ENCODE data around the gene ARAP2.

Gene ARAP2

GRCh38 chr4:36286481-36286871 lies 42.2 kb upstream of the ARAP2 start:
- H3K4me3 ChIP-seq (ENCODE audit: low read depth, low read length): no peak overlapping the region
- no peaks in the 10 kb centered on the region for H3K36me3 ChIP-seq (ENCODE audit: control insufficient read depth in 2 of 2, insufficient read depth in 1 of 2, low read length in 2 of 2)
- no peak for TF ChIP-seq ZNF133 (tag by site-specific recombination; IDR thresholded peaks at IDR 0.05)
- TF ChIP-seq ZNF362 (tag by site-specific recombination; IDR thresholded peaks at IDR 0.05): no peak
- TF ChIP-seq ZSCAN16 (tag by site-specific recombination; IDR thresholded peaks at IDR 0.05): no peak
- no peak for TF ChIP-seq INSM2 (tag by site-specific recombination; IDR thresholded peaks at IDR 0.05)
- TF ChIP-seq ZNF202 (tag by site-specific recombination; IDR thresholded peaks at IDR 0.05; ENCODE audit: borderline replicate concordance): no peak
- no peak for TF ChIP-seq ZNF157 (tag by site-specific recombination; IDR thresholded peaks at IDR 0.05)
- TF ChIP-seq, protein P1, sequence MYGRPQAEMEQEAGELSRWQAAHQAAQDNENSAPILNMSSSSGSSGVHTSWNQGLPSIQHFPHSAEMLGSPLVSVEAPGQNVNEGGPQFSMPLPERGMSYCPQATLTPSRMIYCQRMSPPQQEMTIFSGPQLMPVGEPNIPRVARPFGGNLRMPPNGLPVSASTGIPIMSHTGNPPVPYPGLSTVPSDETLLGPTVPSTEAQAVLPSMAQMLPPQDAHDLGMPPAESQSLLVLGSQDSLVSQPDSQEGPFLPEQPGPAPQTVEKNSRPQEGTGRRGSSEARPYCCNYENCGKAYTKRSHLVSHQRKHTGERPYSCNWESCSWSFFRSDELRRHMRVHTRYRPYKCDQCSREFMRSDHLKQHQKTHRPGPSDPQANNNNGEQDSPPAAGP (tag by site-specific recombination; IDR thresholded peaks at IDR 0.05): no peak
- no peak for TF ChIP-seq ZNF175 (tag by site-specific recombination; IDR thresholded peaks at IDR 0.05)
- TF ChIP-seq ZNF350 (tag by site-specific recombination; IDR thresholded peaks at IDR 0.05): no peak
- no peak for TF ChIP-seq ZNF239 (tag by site-specific recombination; IDR thresholded peaks at IDR 0.05)
- no peak for TF ChIP-seq ZNF585B (tag by site-specific recombination; IDR thresholded peaks at IDR 0.05)
- TF ChIP-seq PRDM1 (tag by site-specific recombination; IDR thresholded peaks at IDR 0.05): no peak
- no peak for TF ChIP-seq ZXDB (tag by site-specific recombination; IDR thresholded peaks at IDR 0.05)
- ChIA-PET CTCF (no interaction called here), POLR2A (no interaction called here)
- no peaks in the 10 kb centered on the region for H3K9me3 ChIP-seq (ENCODE audit: control insufficient read depth, insufficient read depth, low read depth, low read length)
- H3K27ac ChIP-seq (ENCODE audit: extremely low read depth, low read depth, low read length): no peak overlapping the region
- no peaks in the 10 kb centered on the region for H3K4me1 ChIP-seq (ENCODE audit: control insufficient read depth, insufficient read depth, low read length)

GRCh38 chr4:36285784-36286480 lies 41.6 kb upstream of the ARAP2 start:
- ChIA-PET CTCF (interaction anchor here (0.7 kb wide), 1 partner anchor 47 kb away, joined by 4 read pairs; no protein-coding TSS in a partner anchor), POLR2A (no interaction called here)
- Histone ChIP-seq H3K4me3 (ENCODE audit: low read depth, low read length) (no peak overlapping the region), H3K36me3 (ENCODE audit: control insufficient read depth in 2 of 2, insufficient read depth in 1 of 2, low read length in 2 of 2) (no peaks in the 10 kb centered on the region), H3K4me1 (ENCODE audit: control insufficient read depth, insufficient read depth, low read length) (no peaks in the 10 kb centered on the region), H3K9me3 (ENCODE audit: control insufficient read depth, insufficient read depth, low read depth, low read length) (no peaks in the 10 kb centered on the region), H3K27ac (ENCODE audit: extremely low read depth, low read depth, low read length) (no peak overlapping the region)
- TF ChIP-seq ZFP37 (tag by site-specific recombination; IDR thresholded peaks at IDR 0.05) (no peak), WT1 (tag by site-specific recombination; IDR thresholded peaks at IDR 0.05) (no peak), ZFP41 (tag by site-specific recombination; IDR thresholded peaks at IDR 0.05; ENCODE audit: borderline replicate concordance) (no peak), ZNF792 (tag by site-specific recombination; IDR thresholded peaks at IDR 0.05) (no peak), ZNF423 (tag by site-specific recombination; IDR thresholded peaks at IDR 0.05) (no peak)

- CTCF ChIA-PET: interaction anchor here (0.6 kb wide), 1 partner anchor 66 kb away, joined by 3 read pairs; no protein-coding TSS in a partner anchor
- POLR2A ChIA-PET: no interaction called here
- TF ChIP-seq ZNF658 (tag by site-specific recombination; IDR thresholded peaks at IDR 0.05) (no peak), IKZF3 (tag by site-specific recombination; IDR thresholded peaks at IDR 0.05) (no peak), ZXDB (tag by site-specific recombination; IDR thresholded peaks at IDR 0.05) (no peak), ZNF548 (tag by site-specific recombination; IDR thresholded peaks at IDR 0.05) (no peak), SP2 (tag by site-specific recombination; IDR thresholded peaks at IDR 0.05) (no peak), ZNF114 (tag by site-specific recombination; IDR thresholded peaks at IDR 0.05) (no peak), ZBTB6 (tag by site-specific recombination; IDR thresholded peaks at IDR 0.05) (no peak), ZNF248 (tag by site-specific recombination; IDR thresholded peaks at IDR 0.05) (no peak)
- TF ChIP-seq, protein P2, sequence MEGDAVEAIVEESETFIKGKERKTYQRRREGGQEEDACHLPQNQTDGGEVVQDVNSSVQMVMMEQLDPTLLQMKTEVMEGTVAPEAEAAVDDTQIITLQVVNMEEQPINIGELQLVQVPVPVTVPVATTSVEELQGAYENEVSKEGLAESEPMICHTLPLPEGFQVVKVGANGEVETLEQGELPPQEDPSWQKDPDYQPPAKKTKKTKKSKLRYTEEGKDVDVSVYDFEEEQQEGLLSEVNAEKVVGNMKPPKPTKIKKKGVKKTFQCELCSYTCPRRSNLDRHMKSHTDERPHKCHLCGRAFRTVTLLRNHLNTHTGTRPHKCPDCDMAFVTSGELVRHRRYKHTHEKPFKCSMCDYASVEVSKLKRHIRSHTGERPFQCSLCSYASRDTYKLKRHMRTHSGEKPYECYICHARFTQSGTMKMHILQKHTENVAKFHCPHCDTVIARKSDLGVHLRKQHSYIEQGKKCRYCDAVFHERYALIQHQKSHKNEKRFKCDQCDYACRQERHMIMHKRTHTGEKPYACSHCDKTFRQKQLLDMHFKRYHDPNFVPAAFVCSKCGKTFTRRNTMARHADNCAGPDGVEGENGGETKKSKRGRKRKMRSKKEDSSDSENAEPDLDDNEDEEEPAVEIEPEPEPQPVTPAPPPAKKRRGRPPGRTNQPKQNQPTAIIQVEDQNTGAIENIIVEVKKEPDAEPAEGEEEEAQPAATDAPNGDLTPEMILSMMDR (tag by site-specific recombination; IDR thresholded peaks at IDR 0.05): no peak
Measured at GRCh38 chr4:36283912-36284465, 39.7 kb upstream of the ARAP2 start.

More at GRCh38 chr4:36283912-36284465, 39.7 kb upstream of the ARAP2 start:
- Histone ChIP-seq H3K4me1 (ENCODE audit: control insufficient read depth, insufficient read depth, low read length) (no peaks in the 10 kb centered on the region), H3K9me3 (ENCODE audit: control insufficient read depth, insufficient read depth, low read depth, low read length) (no peaks in the 10 kb centered on the region), H3K4me3 (ENCODE audit: low read depth, low read length) (no peak overlapping the region), H3K36me3 (ENCODE audit: control insufficient read depth in 2 of 2, insufficient read depth in 1 of 2, low read length in 2 of 2) (no peaks in the 10 kb centered on the region), H3K27ac (ENCODE audit: extremely low read depth, low read depth, low read length) (no peak overlapping the region)

All from HEK293 (cell line).